ENCODE data around the gene SRSF6.
"Not testable (repeated sequence)": the region's sequence is repeated elsewhere in the genome, so short reads cannot be mapped to it uniquely, and the experiment has no call there.

Gene SRSF6

GRCh38 chr20:43490038-43490437 lies 32.3 kb downstream of the SRSF6 start:
- DNase-seq = no peak

DNA sequence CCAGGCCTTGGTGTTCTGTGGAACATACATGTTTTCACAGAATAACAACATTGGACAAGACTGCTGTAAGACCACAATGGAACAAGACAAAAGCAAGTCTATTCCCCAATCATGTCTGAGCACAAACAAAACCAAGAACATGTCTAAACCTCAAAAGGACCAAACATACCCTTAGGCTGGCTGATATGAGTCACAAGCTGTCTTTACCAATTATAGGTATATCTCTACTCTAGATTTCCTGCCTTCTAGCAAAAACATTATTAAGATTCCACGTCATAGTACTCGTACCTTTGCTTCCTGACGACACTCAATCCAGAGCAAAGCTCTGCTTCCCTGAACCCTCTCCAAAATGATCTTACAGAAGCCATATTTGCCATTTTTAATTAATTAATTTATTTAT lies 34.4 kb downstream of the SRSF6 start:
- no peak for DNase-seq

DNA sequence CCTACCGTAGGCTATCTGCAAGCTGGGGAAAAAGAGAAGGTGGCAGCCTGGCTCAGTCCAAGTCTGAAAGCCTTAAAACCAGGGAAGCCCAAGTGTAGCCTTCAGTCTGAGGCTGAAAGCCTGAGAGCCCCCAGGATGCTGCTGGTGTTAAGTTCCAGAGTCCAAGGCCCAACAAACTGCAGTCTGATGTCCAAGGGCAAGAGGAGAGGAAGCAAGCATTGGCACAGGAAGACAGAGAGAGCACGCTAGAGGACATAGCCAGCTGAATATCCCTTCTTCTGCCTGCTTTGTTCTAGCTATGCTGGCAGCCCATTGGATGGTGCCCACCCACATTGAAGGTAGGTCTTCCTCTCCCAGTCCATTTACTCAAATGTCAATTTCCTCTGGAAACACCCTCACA lies 37.7 kb downstream of the SRSF6 start:
- no peak for DNase-seq

- DNase-seq = not testable (repeated sequence)
These were observed 44.3 kb downstream of the SRSF6 start for GRCh38 chr20:43502021-43502420.

GRCh38 chr20:43506238-43506637 lies 48.5 kb downstream of the SRSF6 start:
- no peak for DNase-seq

- DNase-seq = peak; percentile 55
These were observed 49.7 kb downstream of the SRSF6 start, which contains the start of gene L3MBTL1 for GRCh38 chr20:43507150-43508080. TSS of gene L3MBTL1 (plus strand) at chr20:43507697. CDS start at chr20:43513504, 5,807 bp downstream.

DNA sequence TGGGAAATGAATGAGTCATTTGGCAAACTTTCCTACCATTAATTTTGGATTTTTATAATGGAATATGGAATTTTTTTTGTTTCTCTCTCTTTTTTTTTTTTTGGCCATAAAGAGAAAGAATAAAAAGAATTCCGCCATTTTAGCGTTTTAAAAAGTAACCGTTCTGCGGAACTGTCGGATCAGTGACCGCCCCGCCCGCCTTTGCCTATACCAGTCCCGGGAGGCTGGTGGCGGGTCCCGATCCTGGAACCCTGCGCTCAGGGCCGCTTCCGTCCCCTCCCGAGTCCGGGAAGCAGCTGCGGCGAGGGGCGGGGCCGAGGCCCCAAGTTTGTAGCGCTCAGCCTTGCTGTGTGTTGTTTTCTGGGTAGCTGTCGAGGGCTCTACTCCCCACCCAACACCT lies 50.4 kb downstream of the SRSF6 start:
- no peak for DNase-seq

DNA sequence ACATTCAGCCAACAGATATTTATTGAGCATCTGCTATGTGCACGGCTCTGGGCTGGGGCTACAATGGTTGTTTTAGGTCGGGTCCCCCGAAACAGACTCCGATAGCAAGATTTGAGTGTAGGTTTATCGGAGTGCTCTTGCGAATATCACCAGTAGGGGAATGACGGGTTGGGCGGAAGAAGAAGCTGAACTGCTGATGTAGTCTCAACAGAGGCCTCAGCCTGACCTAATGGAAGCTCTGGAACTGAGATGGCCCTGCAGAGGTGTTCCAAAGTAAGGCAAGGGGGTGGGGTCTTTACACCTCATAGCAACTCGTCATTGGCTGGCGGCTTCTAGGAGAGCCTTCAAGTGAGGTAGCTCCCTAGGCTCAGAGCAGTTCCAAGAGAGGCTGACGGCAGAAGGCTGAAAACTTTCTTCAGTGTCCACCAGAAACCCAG lies 50.9 kb downstream of the SRSF6 start:
- DNase-seq = no peak

DNA sequence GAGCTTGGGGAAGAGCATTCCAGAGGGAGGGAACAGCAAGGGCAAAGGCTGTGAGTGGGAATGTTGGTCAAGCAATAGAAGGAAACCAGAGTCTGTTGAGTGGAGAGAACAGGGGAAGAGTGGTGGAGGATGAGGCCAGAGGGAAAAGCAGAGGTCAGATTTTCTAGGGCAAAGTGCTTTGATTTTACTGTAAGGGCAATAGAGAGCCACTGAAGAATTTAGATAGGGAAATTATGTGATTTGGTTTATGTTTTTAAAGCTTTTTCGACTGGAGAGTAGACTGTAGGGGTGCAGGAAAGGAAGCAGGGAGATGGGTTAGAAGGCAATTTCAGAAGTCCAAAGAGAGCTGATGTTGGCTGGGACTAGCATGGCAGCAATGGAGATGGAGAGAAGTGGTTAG lies 54.2 kb downstream of the SRSF6 start:
- DNase-seq = no peak

DNA sequence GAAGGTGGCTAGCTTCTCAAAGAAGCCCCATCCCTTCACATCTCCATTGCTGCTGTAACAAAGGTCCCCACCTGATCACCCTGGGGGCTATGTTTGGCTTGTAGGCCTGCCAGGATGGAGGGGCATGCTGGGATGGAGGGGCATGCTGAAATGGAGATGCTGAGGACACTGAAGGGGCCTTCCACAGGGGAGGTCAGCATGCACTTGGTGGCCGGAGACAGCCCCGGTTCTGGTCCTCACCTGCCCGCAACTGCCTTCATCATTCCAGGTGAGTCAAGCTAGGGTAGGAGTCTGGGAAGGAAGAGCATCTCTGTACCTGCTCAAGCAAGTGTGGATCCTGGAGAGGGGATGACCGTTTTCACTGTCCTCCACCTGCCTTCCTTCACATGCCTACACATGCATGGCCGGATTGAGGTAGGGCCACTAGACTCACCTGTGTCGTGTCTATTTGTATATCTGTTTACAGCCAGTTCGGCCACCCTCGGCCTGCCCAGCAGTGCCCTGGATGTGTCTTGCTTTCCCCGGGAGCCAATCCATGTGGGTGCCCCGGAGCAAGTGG lies 55.8 kb downstream of the SRSF6 start:
- no peak for DNase-seq
